ENCODE measurements around the gene ZNHIT3. TPM values are rescaled to one million over a fixed set of nuclear protein-coding genes. Genes with fewer than 3 reads are reported as not detected.

ZNHIT3 gene
- total RNA-seq, 4 donors from 2014 or later: 21.6 to 46.4 (median 29.1) TPM

DNA sequence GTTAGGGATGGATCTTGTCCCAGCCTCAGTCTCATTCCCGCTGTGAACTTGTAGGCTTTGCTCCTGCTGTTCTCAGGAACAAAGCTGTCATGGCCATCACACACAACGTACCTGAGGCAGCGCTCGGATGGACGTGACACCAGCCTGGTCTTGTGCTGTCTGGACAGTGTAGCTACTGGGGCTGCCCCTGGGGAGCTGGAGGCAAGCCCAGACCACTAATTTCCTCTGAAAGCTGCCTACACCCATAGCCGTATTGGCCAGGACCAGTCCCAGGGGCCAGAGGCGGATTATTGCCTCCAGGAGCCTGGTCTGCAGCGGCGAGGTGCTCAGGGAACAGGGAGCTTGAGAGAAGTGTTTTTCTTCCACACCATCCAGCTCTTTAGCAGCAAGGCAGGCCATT is 11.7 kb downstream of the ZNHIT3 start:
- no peak for DNase-seq
- no peaks in the 10 kb centered on the region for H3K4me1 ChIP-seq
- H3K36me3 ChIP-seq: peaks cover 41 to 44% of the 10 kb centered on the region in 2 donors
- TF ChIP-seq POLR2A (IDR thresholded peaks at IDR 0.05): no peak
- TF ChIP-seq, protein P1, sequence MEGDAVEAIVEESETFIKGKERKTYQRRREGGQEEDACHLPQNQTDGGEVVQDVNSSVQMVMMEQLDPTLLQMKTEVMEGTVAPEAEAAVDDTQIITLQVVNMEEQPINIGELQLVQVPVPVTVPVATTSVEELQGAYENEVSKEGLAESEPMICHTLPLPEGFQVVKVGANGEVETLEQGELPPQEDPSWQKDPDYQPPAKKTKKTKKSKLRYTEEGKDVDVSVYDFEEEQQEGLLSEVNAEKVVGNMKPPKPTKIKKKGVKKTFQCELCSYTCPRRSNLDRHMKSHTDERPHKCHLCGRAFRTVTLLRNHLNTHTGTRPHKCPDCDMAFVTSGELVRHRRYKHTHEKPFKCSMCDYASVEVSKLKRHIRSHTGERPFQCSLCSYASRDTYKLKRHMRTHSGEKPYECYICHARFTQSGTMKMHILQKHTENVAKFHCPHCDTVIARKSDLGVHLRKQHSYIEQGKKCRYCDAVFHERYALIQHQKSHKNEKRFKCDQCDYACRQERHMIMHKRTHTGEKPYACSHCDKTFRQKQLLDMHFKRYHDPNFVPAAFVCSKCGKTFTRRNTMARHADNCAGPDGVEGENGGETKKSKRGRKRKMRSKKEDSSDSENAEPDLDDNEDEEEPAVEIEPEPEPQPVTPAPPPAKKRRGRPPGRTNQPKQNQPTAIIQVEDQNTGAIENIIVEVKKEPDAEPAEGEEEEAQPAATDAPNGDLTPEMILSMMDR (IDR thresholded peaks at IDR 0.05): no peak
- H3K27ac ChIP-seq: no peak overlapping the region
- 86 to 89% methylated on average over 8 to 9 of the region's 9 CpGs for WGBS, 2 donors
- intact Hi-C loops (cut with DNase I): no loop called here
- H3K9me3 ChIP-seq: no peaks in the 10 kb centered on the region
- no peaks in the 10 kb centered on the region for H3K27me3 ChIP-seq
- no peak overlapping the region for H3K4me3 ChIP-seq (replicated peaks in 1 of 3)

DNA sequence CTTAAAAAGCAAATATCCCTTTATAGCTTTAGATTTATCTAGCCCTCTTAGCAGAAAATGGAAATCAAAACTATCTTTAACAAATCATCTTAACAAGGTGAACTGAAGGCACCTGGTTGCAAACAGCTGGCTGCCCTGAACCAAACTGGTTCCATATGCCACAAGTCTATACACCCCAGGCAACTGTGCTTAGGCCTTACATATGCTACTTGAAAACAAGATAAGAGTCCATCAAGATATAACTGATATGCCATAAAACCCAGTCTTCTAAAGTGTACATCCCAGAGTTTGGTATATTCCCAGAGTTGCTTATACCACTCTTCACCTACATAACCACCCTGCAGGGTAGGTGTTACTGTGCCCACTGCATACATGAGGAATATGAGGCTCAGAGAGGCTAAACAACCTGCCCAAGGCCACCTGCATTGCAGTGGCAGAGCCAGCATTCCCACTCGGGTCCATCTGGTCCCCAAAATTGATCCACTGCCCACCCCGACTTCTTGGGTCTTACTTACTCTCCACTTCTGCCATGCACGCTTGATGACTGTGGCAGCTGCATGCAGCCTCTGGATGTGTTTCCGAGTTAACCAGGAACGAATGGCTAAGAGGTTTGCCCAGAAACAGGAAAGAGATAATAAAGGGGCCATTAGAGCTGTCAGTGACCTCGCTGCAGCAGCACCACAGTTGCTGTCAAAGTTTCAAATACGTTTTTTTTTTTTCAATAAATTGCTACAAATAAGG is 12.2 kb downstream of the ZNHIT3 start:
- intact Hi-C loops (cut with DNase I): no loop called here
- Histone ChIP-seq H3K4me1 (no peaks in the 10 kb centered on the region), H3K9me3 (no peaks in the 10 kb centered on the region), H3K27ac (no peak overlapping the region), H3K4me3 (replicated peaks in 1 of 3) (no peak overlapping the region), H3K27me3 (no peaks in the 10 kb centered on the region), H3K36me3 (peaks cover 37 to 40% of the 10 kb centered on the region in 2 donors)
- 82 to 84% methylated on average over 7 of the region's 7 CpGs for WGBS, 2 donors
- no peak for DNase-seq
- TF ChIP-seq POLR2A (IDR thresholded peaks at IDR 0.05): no peak
- TF ChIP-seq, protein P1 (IDR thresholded peaks at IDR 0.05): no peak

DNA sequence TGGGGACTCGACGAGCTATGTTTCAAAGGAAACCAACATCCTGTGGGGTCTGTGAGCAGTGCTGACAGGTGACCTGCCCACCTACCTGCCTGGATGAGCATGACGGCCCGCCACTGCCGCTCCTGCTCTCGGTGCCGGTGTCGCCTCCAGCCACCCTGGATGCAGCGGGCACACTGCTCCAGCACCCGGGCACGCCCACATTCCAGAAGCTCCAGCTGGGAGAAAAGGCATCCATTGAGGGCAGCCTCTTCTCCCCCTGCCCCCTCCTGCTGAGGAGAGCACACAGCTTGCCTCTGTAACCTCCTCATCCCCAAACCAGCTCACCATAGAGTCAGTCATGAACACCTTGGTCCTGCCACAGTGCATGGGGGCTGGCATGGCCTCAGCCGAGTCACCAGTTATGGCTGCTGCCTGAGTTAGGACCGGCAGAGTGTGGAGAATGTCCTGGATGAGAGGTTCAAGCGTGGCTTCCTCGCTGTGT is 14.3 kb downstream of the ZNHIT3 start:
- WGBS, 2 donors: 94 to 95% methylated on average over 14 to 15 of the region's 15 CpGs

DNA sequence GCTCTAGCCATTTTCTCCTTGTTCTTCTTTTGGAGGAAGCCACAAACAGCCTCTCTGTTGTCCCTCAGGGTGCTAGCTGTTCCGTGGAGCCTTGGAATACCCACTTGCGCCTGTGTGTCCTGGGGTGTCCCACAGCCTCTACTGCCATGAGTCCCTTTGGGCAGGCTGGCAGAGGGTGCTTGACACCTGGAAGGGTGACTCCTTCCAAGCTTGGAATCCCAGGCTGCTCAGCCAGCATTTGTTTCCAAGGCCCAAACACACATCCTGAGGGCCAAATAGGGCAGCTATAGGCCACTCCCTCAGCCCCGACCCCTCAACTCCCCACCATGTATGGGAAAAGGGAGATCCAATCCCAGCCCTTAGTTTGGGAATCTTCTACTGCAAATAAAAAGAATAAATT is 14.9 kb downstream of the ZNHIT3 start:
- Histone ChIP-seq H3K4me1 (no peaks in the 10 kb centered on the region), H3K27ac (no peak overlapping the region), H3K36me3 (peaks cover 15 to 23% of the 10 kb centered on the region in 2 donors), H3K9me3 (no peaks in the 10 kb centered on the region), H3K4me3 (replicated peaks in 1 of 3) (no peak overlapping the region), H3K27me3 (no peaks in the 10 kb centered on the region)
- 93% methylated on average over 3 of the region's 3 CpGs for WGBS, 2 donors
- intact Hi-C loops (cut with DNase I): no loop called here
- no peak for DNase-seq
- no peak for TF ChIP-seq POLR2A (IDR thresholded peaks at IDR 0.05)

More for the DNA sequence above, 14.3 kb downstream of the ZNHIT3 start:
- TF ChIP-seq, protein P1 (IDR thresholded peaks at IDR 0.05): no peak
- TF ChIP-seq POLR2A (IDR thresholded peaks at IDR 0.05): no peak
- Histone ChIP-seq H3K36me3 (peaks cover 20 to 28% of the 10 kb centered on the region in 2 donors), H3K27ac (no peak overlapping the region), H3K4me3 (replicated peaks in 1 of 3) (no peak overlapping the region), H3K9me3 (no peaks in the 10 kb centered on the region), H3K27me3 (no peaks in the 10 kb centered on the region), H3K4me1 (no peaks in the 10 kb centered on the region)
- intact Hi-C loops (cut with DNase I): no loop called here
- DNase-seq: no peak

DNA sequence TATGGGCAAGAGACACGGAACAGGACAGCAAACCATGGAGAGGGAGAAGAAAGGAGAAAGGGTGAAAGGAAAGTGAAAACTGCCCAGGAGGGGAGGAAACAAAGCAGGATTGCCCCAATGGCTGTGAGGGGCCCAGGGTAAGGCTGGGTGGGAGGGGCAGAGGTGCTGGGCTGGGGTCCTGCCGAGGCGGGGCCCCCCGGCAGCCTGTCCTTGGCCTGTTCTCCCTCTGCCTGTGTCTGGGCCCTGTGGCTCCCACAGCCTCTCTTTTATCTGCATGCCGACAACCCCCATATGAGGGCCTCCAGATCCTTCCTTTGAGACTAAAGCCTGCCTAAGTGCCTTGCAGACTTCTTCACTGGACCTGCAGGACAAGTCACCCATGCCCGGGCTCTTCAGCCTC is 15.5 kb downstream of the ZNHIT3 start:
- intact Hi-C loops (cut with DNase I): no loop called here
- Histone ChIP-seq H3K4me1 (no peaks in the 10 kb centered on the region), H3K27me3 (no peaks in the 10 kb centered on the region), H3K27ac (no peak overlapping the region), H3K36me3 (peaks cover 15 to 20% of the 10 kb centered on the region in 2 donors), H3K9me3 (no peaks in the 10 kb centered on the region), H3K4me3 (replicated peaks in 1 of 3) (no peak overlapping the region)
- 93 to 95% methylated on average over 6 of the region's 6 CpGs for WGBS, 2 donors
- TF ChIP-seq, protein P1 (IDR thresholded peaks at IDR 0.05): no peak
- no peak for TF ChIP-seq POLR2A (IDR thresholded peaks at IDR 0.05)
- no peak for DNase-seq

Measured in thyroid gland (tissue), 4 donors.